Measurements from ENCODE around the gene P2RY11. TPM values are rescaled to one million over a fixed set of nuclear protein-coding genes. Genes with fewer than 3 reads are reported as not detected.
A peak's percentile ranks its signal among the peaks of the same experiment; 100 is the strongest.

The P2RY11 gene
- total and polyA plus RNA-seq, 2 experiments from 2014 or later: 2.7 to 6.1 TPM

DNA sequence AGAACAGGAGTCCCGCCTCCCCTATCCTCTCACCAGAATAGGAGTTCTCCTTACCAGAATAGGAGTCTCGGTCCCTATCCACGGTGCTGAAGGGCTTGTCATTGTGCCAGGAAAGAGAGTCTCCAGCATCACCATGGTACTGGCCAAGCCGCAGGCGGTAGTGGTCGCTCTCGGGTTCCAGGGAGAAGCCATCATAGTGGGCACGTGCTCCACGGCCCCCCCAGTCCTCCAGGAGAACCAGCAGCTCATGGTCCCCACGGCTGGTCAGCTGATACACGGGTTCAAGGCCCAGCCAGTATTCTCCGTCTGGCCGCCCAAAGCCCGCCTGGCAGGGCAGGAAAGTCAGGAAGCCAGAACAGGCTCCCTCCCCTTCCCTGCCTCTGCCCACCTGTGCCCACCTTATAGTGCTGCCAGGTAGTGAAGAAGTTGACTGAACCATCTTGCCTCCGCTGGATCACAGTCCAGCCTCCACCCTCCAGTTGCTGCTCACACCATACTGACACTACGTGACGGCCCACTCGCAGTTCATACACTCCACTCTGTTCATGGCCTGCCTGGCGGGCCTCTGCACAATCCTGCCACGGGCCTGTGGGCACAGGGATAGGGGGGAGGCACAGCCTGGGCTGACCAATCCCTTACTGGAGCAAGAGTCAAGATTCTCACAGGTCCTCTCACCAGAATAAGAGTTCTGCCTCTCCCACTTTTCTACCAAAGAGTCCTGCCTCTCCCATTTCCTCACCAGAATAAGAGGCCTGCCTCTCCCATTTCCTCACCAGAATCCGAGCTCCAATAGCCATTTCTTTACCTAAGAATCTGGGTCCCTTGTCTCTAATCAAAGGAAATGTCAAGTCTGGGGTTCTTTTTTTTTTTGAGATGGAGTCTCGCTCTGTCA lies 18.0 kb upstream of the P2RY11 start:
- H3K36me3 ChIP-seq (replicated peaks; ENCODE audit: insufficient read depth, low read depth): no peaks in the 10 kb centered on the region
- no peak overlapping the region for H3K27ac ChIP-seq
- WGBS (ENCODE audit: low lambda C conversion rate, missing lambda C conversion rate): 90% methylated on average over 22 of the region's 22 CpGs
- no peak overlapping the region for H2AFZ ChIP-seq
- no peaks in the 10 kb centered on the region for H3K9me3 ChIP-seq (ENCODE audit: low read depth)
- no peaks in the 10 kb centered on the region for H3K9me2 ChIP-seq (replicated peaks; ENCODE audit: insufficient read depth)
- H3K4me2 ChIP-seq: no peak overlapping the region
- no peak overlapping the region for H3K4me3 ChIP-seq
- H4K20me1 ChIP-seq (ENCODE audit: insufficient read depth, poor library complexity, severe bottlenecking): no peaks in the 10 kb centered on the region
- no peaks in the 10 kb centered on the region for H3K79me2 ChIP-seq
- DNase-seq (ENCODE audit: low spot score): no peak
- no peaks in the 10 kb centered on the region for H3K27me3 ChIP-seq
- no peak for TF ChIP-seq EZH2phosphoT487 (IDR thresholded peaks at IDR 0.05; ENCODE audit: low read depth, severe bottlenecking, unreplicated experiment)
- no peak for TF ChIP-seq EZH2 (IDR thresholded peaks at IDR 0.05; ENCODE audit: borderline replicate concordance)
- TF ChIP-seq, protein P1, sequence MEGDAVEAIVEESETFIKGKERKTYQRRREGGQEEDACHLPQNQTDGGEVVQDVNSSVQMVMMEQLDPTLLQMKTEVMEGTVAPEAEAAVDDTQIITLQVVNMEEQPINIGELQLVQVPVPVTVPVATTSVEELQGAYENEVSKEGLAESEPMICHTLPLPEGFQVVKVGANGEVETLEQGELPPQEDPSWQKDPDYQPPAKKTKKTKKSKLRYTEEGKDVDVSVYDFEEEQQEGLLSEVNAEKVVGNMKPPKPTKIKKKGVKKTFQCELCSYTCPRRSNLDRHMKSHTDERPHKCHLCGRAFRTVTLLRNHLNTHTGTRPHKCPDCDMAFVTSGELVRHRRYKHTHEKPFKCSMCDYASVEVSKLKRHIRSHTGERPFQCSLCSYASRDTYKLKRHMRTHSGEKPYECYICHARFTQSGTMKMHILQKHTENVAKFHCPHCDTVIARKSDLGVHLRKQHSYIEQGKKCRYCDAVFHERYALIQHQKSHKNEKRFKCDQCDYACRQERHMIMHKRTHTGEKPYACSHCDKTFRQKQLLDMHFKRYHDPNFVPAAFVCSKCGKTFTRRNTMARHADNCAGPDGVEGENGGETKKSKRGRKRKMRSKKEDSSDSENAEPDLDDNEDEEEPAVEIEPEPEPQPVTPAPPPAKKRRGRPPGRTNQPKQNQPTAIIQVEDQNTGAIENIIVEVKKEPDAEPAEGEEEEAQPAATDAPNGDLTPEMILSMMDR (IDR thresholded peaks at IDR 0.05; ENCODE audit: poor library complexity): no peak
- peaks cover 8% of the 10 kb centered on the region for H3K4me1 ChIP-seq (ENCODE audit: insufficient read depth)

DNA sequence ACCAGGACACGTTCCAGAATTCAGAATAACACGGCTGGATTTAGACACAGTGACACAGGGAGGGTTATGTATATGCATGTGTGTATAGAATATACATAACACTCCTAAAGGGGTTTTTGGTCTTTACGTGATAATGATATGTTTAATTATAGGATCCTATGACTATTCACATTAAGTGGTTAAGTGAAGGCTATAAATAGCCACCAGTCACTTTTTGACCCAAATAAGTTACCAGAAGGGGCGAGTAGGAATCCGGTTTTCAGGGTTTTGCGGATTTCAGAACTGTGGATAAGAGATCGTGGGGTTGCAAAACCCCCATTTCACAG lies 15.9 kb upstream of the P2RY11 start:
- H3K9me2 ChIP-seq (replicated peaks; ENCODE audit: insufficient read depth): no peaks in the 10 kb centered on the region
- H3K27me3 ChIP-seq: no peaks in the 10 kb centered on the region
- H3K36me3 ChIP-seq (replicated peaks; ENCODE audit: insufficient read depth, low read depth): no peaks in the 10 kb centered on the region
- TF ChIP-seq EZH2phosphoT487 (IDR thresholded peaks at IDR 0.05; ENCODE audit: low read depth, severe bottlenecking, unreplicated experiment) (no peak), EZH2 (IDR thresholded peaks at IDR 0.05; ENCODE audit: borderline replicate concordance) (no peak)
- TF ChIP-seq, protein P1 (IDR thresholded peaks at IDR 0.05; ENCODE audit: poor library complexity): no peak
- WGBS (ENCODE audit: low lambda C conversion rate, missing lambda C conversion rate): 65% methylated on average over 7 of the region's 7 CpGs
- peak overlapping the region; percentile 42 for H3K27ac ChIP-seq
- peak overlapping the region; percentile 73 for H3K4me2 ChIP-seq
- DNase-seq (ENCODE audit: low spot score): no peak
- H4K20me1 ChIP-seq (ENCODE audit: insufficient read depth, poor library complexity, severe bottlenecking): no peaks in the 10 kb centered on the region
- no peaks in the 10 kb centered on the region for H3K9me3 ChIP-seq (ENCODE audit: low read depth)
- H2AFZ ChIP-seq: peak overlapping the region; percentile 42
- peaks cover 8% of the 10 kb centered on the region for H3K4me1 ChIP-seq (ENCODE audit: insufficient read depth)
- H3K4me3 ChIP-seq: no peak overlapping the region
- H3K79me2 ChIP-seq: no peaks in the 10 kb centered on the region

- Histone ChIP-seq H3K4me1 (ENCODE audit: insufficient read depth) (peaks cover 8% of the 10 kb centered on the region), H3K4me3 (peak overlapping the region; percentile 39), H3K9me3 (ENCODE audit: low read depth) (no peaks in the 10 kb centered on the region), H3K9me2 (replicated peaks; ENCODE audit: insufficient read depth) (no peaks in the 10 kb centered on the region), H2AFZ (peak overlapping the region; percentile 98), H3K4me2 (peak overlapping the region; percentile 97), H3K27me3 (no peaks in the 10 kb centered on the region), H3K27ac (peak overlapping the region; percentile 46), H3K79me2 (no peaks in the 10 kb centered on the region), H3K36me3 (replicated peaks; ENCODE audit: insufficient read depth, low read depth) (no peaks in the 10 kb centered on the region), H4K20me1 (ENCODE audit: insufficient read depth, poor library complexity, severe bottlenecking) (no peaks in the 10 kb centered on the region)
- DNase-seq (ENCODE audit: low spot score): peak; percentile 98
- no peak for TF ChIP-seq EZH2phosphoT487 (IDR thresholded peaks at IDR 0.05; ENCODE audit: low read depth, severe bottlenecking, unreplicated experiment)
- TF ChIP-seq, protein P1 (IDR thresholded peaks at IDR 0.05; ENCODE audit: poor library complexity): no peak
- WGBS (ENCODE audit: low lambda C conversion rate, missing lambda C conversion rate): 5% methylated on average over 71 of the region's 97 CpGs
These were observed 15.4 kb upstream of the P2RY11 start for GRCh38 chr19:10095948-10096614.
